Parietal lobe (tissue), 1 donor: Measurements from ENCODE around the gene IFNA2. TPM values are rescaled to one million over a fixed set of nuclear protein-coding genes. Genes with fewer than 3 reads are reported as not detected.

Experiments
- total RNA-seq: library from RNA; depleted of rRNA; stranded (reverse); fragments of >200 nt; gene quantifications from one replicate; pipeline ENCODE4 v1.2.3, GENCODE V29; 2014

IFNA2 gene
- total RNA-seq = not detected

DNA sequence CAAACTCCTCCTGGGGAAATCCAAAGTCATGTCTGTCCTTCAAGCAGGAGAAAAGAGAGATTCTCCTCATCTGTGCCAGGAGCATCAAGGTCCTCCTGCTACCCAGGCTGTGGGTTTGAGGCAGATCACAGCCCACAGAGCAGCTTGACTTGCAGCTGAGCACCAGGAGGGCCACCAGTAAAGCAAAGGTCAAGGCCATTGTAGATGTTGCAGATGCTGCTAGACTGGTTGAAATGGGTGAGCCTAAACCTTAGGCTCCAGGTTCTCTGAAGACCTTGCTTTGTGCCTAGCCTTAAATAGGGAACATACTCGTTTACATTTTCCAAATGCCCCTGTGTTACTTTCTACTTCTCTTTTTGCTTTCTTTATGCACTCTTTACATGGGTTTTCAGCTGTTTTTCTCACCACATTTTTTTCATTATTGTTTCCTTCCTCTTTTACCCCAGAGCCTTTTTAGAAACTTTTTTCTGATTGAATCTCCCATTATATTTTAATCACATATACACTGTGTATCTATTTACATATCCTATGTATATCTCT is at the start of gene IFNA2:
Gene IFNA2 (minus strand): TSS at position 268 of the 540 bp plus-strand sequence. CDS start 69 bp downstream, at position 199.

DNA sequence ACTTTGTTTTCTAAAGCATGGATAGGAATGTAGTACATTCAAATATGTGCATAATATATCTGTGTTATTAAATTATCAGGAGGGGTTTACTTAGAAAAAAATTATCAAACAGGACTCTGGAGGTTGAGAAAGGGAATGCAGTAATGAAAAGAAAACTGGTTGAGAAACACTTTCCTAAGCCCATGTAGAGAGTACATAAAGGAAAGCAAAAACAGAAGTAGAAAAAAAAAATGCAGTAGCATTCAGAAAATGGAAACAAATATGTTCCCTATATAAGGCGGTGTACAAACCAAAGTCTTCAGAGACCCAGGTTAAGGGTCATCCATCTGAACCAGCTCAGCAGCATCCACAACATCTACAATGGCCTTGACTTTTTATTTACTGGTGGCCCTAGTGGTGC is 23.6 kb upstream of the IFNA2 start, which contains the start of gene IFNA8:
Gene IFNA8 (plus strand): TSS at position 301 of the 400 bp plus-strand sequence. CDS start 60 bp downstream, at position 361.

DNA sequence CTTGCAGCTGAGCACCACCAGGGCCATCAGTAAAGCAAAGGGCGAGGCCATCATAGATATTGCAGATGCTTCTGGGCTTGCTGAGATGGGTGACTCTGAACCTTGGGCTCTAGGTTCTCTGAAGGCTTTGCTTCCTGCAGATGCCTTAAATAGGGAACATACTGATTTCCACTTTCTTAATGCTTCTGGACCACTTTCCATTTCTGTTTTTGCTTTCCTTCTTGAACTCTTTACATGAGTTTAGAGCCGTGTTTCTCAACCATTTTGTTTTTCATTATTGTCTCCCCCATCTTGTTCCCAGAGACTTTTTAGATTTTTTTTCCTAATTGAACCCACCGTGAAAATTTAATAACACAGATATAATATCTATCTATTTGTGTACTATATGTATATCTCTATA is 17.2 kb downstream of the IFNA2 start, which contains the start of gene IFNA13:
Gene IFNA13 (minus strand): TSS at position 101 of the 400 bp plus-strand sequence. CDS start 47 bp downstream, at position 54.

DNA sequence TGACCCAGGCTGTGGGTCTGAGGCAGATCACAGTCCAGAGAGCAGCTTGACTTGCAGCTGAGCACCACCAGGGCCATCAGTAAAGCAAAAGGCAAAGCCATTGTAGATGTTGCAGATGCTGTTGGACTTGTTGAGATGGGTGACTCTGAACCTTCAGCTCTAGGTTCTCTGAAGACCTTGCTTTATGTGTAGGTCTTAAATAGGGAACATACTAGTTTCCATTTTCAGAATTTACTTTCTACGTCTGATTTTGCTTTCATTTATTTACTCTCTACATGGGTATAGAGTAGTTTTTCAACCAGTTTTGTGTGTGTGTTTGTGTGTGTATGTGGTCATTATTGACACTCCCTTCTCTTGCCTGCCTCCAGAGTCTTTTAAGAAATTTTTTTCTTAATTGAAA is 34.4 kb downstream of the IFNA2 start, which contains the start of gene IFNA6:
Gene IFNA6 (minus strand): TSS at position 101 of the 400 bp plus-strand sequence. CDS start 0 bp downstream, at position 101.

DNA sequence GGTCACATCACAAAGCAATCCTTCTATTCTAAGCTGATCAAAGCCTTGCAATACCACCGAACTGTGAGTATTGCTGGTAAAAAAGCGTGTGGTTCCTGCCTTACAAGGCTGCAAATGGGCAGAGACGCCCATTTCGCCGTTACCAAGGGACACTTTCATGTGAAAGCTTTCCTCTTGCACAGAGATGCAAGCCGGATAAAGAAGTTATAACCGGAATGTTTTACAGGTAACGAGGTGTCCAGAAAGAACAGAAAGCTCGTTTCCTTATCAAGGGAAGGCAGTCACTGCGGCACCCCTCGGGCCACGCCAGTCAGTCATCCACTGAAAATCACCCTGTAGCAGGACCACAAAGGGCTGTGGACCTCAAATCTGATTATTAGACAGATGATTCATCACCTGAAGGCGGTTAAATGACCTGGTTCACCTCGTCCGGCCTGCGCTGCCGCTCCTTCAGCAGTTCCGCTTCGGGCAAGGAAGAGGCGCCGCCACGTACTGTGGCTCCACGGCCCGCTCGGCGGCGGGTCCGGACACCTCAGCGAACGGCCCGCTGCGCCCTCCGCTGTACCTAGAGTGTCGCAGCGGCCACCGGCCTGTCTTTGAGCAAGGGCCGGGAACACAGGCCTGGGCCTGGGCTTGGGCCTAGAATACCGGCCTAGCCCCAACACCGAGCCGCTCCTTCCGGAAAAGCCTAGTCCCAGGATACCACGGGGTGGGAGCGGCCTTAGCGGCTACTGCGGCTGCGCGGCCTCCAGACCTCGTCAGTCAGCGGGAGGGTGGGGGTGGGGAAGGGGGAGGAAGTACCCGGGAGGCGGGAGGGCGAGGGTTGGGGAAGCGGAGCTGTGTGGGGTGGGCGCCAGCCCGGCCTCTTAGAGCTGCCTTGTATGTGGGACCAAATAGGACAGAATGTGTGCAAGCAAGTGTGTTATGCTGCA is 50.2 kb downstream of the IFNA2 start, which contains the start of gene KLHL9:
Gene KLHL9 (minus strand): TSS at position 704 of the 932 bp plus-strand sequence. CDS start 545 bp downstream, at position 159.

Other genes with a start within 250 kb of the IFNA2 start
- not detected for gene IFNW1, start 243.6 kb downstream of the IFNA2 start, total RNA-seq
- gene IFNA21, start 218.7 kb downstream of the IFNA2 start, total RNA-seq = not detected
- not detected for gene IFNA4, start 197.8 kb downstream of the IFNA2 start, total RNA-seq
- not detected for gene IFNA7, start 183.2 kb downstream of the IFNA2 start, total RNA-seq
- gene IFNA10, start 178.3 kb downstream of the IFNA2 start, total RNA-seq = not detected
- gene IFNA16, start 168.1 kb downstream of the IFNA2 start, total RNA-seq = not detected
- gene IFNA17, start 157.2 kb downstream of the IFNA2 start, total RNA-seq = not detected
- gene IFNA14, start 145.4 kb downstream of the IFNA2 start, total RNA-seq = not detected
- not detected for gene IFNA5, start 80.1 kb downstream of the IFNA2 start, total RNA-seq
- gene KLHL9, start 50.0 kb downstream of the IFNA2 start, total RNA-seq = 73.6 TPM
- not detected for gene IFNA6, start 34.5 kb downstream of the IFNA2 start, total RNA-seq
- not detected for gene IFNA13, start 17.3 kb downstream of the IFNA2 start, total RNA-seq
- gene IFNA8, start 23.7 kb upstream of the IFNA2 start, total RNA-seq = not detected
- gene IFNA1, start 55.0 kb upstream of the IFNA2 start, total RNA-seq = not detected
- gene IFNE, start 96.9 kb upstream of the IFNA2 start, total RNA-seq = not detected